Gastrocnemius medialis (tissue), 4 donors: ENCODE data around the gene RNU5D-1. TPM values are rescaled to one million over a fixed set of nuclear protein-coding genes. Genes with fewer than 3 reads are reported as not detected.

Experiments used
- ATAC-seq, 2 donors: fragments of 150-250 bp; one replicate each; pipeline ENCODE4 v1.9.1; 2016
- DNase-seq, 2 donors: peaks; one replicate each; pipeline ENCODE4 v3.0.0-alpha.2; 2019
- H3K27ac ChIP-seq, 4 donors: fragments of 200-600 bp; sonication (generic); 1 replicate in 1 of 4; 2 replicates in 3 of 4; pipeline ENCODE4 v1.5.1; 2016 to 2018; ENCODE audit warnings: mild to moderate bottlenecking in 2 of 4, moderate library complexity in 1 of 4
- H3K27me3 ChIP-seq, 3 donors: fragments of 200-600 bp; sonication (generic) in 2 of 3; 1 replicate in 1 of 3; 2 replicates in 2 of 3; pipeline versions ENCODE4 v1.5.1 to v1.6.0; 2016 to 2019; ENCODE audit warnings: mild to moderate bottlenecking in 1 of 3, moderate library complexity in 1 of 3
- H3K36me3 ChIP-seq, 2 donors: fragments of 200-600 bp; sonication (generic) in 1 of 2; one replicate each; pipeline ENCODE4 v1.5.1; 2017 to 2018
- H3K4me1 ChIP-seq, 2 donors: fragments of 200-600 bp; sonication (generic) in 1 of 2; one replicate each; pipeline ENCODE4 v1.5.1; 2016 to 2017; ENCODE audit warnings: mild to moderate bottlenecking in 2 of 2
- H3K4me3 ChIP-seq, 4 donors: fragments of 200-600 bp; sonication (generic) in 3 of 4; 1 replicate in 1 of 4; 2 replicates in 3 of 4; pipeline ENCODE4 v1.5.1; 2016 to 2019; ENCODE audit warnings: mild to moderate bottlenecking in 2 of 4
- H3K9me3 ChIP-seq, 3 donors: fragments of 200-600 bp; sonication (generic) in 2 of 3; 1 replicate in 1 of 3; 2 replicates in 2 of 3; pipeline ENCODE4 v1.5.1; 2016 to 2019
- CTCF ChIP-seq, 5 experiments: fragments of 450-650 bp in 3 of 5; fragments of 200-600 bp in 2 of 5; sonication (generic) in 2 of 5; IDR thresholded peaks in 4 of 5; conservative IDR thresholded peaks in 1 of 5; 1 replicate in 4 of 5; 2 replicates in 1 of 5; pipeline ENCODE4 v1.5.1; 2016 to 2019; ENCODE audit warnings: antibody characterized with exemption in 5 of 5, mild to moderate bottlenecking in 3 of 5, moderate library complexity in 3 of 5
- POLR2A ChIP-seq, 2 donors: fragments of 450-650 bp; IDR thresholded peaks; one replicate each; pipeline ENCODE4 v1.6.1; 2017; ENCODE audit warnings: antibody characterized with exemption in 2 of 2, mild to moderate bottlenecking in 2 of 2, moderate library complexity in 2 of 2
- in situ Hi-C, 4 donors: fragments of 200-750 bp; cut with MboI; loops; one replicate each; pipeline versions ENCODE4 v1.15.0 to v1.8.0; 2017; ENCODE audit warnings: low sequenced_read_pairs in 4 of 4
- intact Hi-C: fragments of 100-400 bp; cut with DNase I; formaldehyde crosslinking; loops from one replicate; pipeline ENCODE4 v1.15.1; 2023; ENCODE audit warnings: low total_unique reads
- total RNA-seq, 4 donors: library from RNA; depleted of rRNA; stranded (reverse); fragments of >200 nt; gene quantifications; one replicate each; pipeline versions ENCODE4 v1.1.0 to v1.2.3, GENCODE V29; 2016

The RNU5D-1 gene
- total RNA-seq, 4 donors from 2014 or later: not detected

GRCh38 chr1:44724955-44725698, 5.8 kb downstream of the RNU5D-1 start:
- DNase-seq (no peak), ATAC-seq (no peak)
- Histone ChIP-seq H3K4me1 (no peaks in the 10 kb centered on the region), H3K9me3 (no peaks in the 10 kb centered on the region), H3K27me3 (no peaks in the 10 kb centered on the region), H3K36me3 (no peaks in the 10 kb centered on the region), H3K4me3 (no peak overlapping the region), H3K27ac (no peak overlapping the region)
- in situ Hi-C loops (no loop called here), intact Hi-C loops (no loop called here)
- no peak for TF ChIP-seq CTCF (IDR thresholded peaks at IDR 0.05 in 4 of 5, conservative IDR thresholded peaks at IDR 0.05 in 1 of 5)
- TF ChIP-seq POLR2A (IDR thresholded peaks at IDR 0.05): no peak

- intact Hi-C loops (no loop called here), in situ Hi-C loops (no loop called here)
- H3K36me3 ChIP-seq: no peaks in the 10 kb centered on the region
- H3K4me3 ChIP-seq: no peak overlapping the region
- no peak for ATAC-seq
- no peak overlapping the region for H3K27ac ChIP-seq
- no peaks in the 10 kb centered on the region for H3K9me3 ChIP-seq
- TF ChIP-seq POLR2A (IDR thresholded peaks at IDR 0.05): no peak
- TF ChIP-seq CTCF (IDR thresholded peaks at IDR 0.05 in 4 of 5, conservative IDR thresholded peaks at IDR 0.05 in 1 of 5): no peak
- H3K27me3 ChIP-seq: no peaks in the 10 kb centered on the region
- no peak for DNase-seq
- no peaks in the 10 kb centered on the region for H3K4me1 ChIP-seq
Observed at GRCh38 chr1:44724296-44724954, 6.5 kb downstream of the RNU5D-1 start.

GRCh38 chr1:44723496-44724295, 7.3 kb downstream of the RNU5D-1 start:
- no peak overlapping the region for H3K4me3 ChIP-seq
- no peaks in the 10 kb centered on the region for H3K4me1 ChIP-seq
- DNase-seq (no peak), ATAC-seq (no peak)
- H3K9me3 ChIP-seq: no peaks in the 10 kb centered on the region
- no peak for TF ChIP-seq POLR2A (IDR thresholded peaks at IDR 0.05)
- no peak for TF ChIP-seq CTCF (IDR thresholded peaks at IDR 0.05 in 4 of 5, conservative IDR thresholded peaks at IDR 0.05 in 1 of 5)
- in situ Hi-C loops: no loop called here
- no peaks in the 10 kb centered on the region for H3K27me3 ChIP-seq
- no peaks in the 10 kb centered on the region for H3K36me3 ChIP-seq
- intact Hi-C loops: no loop called here
- no peak overlapping the region for H3K27ac ChIP-seq

- H3K27me3 ChIP-seq: no peaks in the 10 kb centered on the region
- no peak for ATAC-seq
- H3K27ac ChIP-seq: no peak overlapping the region
- H3K9me3 ChIP-seq: no peaks in the 10 kb centered on the region
- H3K4me3 ChIP-seq: no peak overlapping the region
- intact Hi-C loops: no loop called here
- no peaks in the 10 kb centered on the region for H3K36me3 ChIP-seq
- no peaks in the 10 kb centered on the region for H3K4me1 ChIP-seq
- DNase-seq: no peak
- no peak for TF ChIP-seq POLR2A (IDR thresholded peaks at IDR 0.05)
- in situ Hi-C loops: no loop called here
Observed at GRCh38 chr1:44723064-44723463, 7.9 kb downstream of the RNU5D-1 start.
